GM21576 (cell line): ENCODE measurements around the gene ALG1.

Experiments used
- ATAC-seq: cut with Tn5 transposase; IDR thresholded peaks from one replicate; pipeline ENCODE4 v1.9.1; 2021; ENCODE audit warnings: mild to moderate bottlenecking, moderate library complexity; ENCODE audit not compliant: unreplicated experiment

ALG1 gene, protein sequence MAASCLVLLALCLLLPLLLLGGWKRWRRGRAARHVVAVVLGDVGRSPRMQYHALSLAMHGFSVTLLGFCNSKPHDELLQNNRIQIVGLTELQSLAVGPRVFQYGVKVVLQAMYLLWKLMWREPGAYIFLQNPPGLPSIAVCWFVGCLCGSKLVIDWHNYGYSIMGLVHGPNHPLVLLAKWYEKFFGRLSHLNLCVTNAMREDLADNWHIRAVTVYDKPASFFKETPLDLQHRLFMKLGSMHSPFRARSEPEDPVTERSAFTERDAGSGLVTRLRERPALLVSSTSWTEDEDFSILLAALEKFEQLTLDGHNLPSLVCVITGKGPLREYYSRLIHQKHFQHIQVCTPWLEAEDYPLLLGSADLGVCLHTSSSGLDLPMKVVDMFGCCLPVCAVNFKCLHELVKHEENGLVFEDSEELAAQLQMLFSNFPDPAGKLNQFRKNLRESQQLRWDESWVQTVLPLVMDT

DNA sequence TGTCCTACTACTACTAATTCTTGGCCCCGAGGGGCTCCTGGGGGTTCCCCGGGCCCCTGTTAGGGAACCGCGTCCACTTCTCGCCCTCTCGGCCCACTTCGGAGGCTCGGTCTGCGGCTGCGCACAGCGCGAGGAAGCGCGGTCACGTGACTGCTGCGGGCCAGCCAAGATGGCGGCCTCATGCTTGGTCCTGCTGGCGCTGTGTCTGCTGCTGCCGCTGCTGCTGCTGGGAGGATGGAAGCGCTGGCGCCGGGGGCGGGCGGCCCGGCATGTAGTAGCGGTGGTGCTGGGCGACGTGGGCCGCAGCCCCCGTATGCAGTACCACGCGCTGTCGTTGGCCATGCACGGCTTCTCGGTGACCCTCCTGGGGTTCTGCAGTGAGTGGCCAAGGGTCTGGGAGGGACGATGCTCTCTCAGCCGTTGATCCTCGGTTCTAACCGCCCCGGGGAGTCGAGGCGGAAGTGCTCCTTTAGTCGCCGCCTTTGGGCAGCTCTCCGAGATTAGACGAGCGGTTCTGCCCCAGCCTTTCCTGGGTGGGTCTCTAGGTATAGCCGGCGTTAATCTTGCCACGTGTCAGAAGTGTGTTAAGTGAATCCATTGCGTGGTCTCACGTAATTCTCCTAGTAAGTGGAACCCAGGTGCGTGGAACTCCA, at the start of gene ALG1:
Gene ALG1 (plus strand): TSS at position 163 of the 653 bp plus-strand sequence. CDS start 7 bp downstream, at position 170.
- peak; percentile 73 for ATAC-seq

GRCh38 chr16:5022521-5022920, 49.1 kb upstream of the ALG1 start:
- ATAC-seq, result no peak

DNA sequence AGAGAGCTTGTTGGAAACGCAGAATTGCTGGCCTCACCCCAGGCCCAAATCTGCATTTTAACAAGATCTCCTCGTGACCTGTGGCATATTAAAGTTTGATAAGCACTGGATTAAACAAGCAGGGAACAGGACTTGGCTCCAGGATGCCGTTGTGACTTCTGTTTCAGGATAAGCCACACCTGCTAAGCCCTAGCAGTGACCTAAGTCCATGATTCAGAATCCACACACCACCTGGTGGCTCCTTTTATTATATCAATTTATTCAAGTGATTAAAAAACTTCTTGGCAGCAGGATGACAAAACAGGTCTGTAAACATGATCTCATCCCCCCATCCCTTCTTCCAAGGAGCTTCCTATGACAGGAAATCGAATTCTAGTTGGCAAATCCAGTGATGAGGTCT, 47.0 kb upstream of the ALG1 start:
- ATAC-seq, result no peak

DNA sequence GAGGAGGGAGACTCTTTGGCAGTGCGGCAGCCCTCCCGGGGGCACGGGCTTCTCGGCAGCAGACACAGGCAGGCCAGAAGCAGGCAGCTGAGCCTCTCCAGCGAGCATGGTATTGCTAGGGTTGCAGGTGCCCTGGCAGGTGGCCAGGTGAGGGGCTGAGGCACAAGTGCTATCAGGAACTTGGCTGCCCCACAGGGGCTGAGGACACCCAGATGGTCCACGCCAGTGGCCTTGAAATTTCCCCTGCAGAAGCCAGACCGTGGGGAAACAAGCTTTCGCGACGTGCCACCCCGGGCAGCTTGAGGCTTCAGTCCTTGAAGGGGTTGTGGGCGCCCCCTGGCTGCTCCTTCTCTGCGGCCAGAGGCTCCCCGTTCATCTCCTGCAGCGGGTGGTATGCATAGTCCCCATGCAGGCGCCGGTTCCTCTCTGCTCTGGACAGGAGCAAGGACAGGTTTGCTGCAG, 46.4 kb upstream of the ALG1 start:
- no peak for ATAC-seq

DNA sequence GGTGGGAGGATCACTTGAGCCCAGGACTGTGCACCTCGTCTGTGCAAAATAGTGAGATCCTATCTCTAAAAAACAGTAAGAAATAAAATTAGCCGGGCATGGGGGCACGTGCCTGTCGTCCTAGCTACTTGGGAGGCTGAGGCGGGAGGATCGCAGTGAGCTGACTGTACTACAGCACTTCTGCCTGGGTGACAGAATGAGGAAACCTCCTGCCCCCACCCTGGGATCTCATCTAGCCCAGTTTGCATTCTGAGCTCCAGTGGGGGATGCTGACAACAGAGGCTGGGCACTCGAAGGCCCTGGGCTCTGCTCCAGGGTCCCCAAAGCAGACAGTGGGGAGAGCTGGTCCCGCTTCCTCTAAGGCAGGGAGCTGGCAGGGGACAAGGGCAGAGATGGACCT, 45.0 kb upstream of the ALG1 start:
- ATAC-seq, result no peak

DNA sequence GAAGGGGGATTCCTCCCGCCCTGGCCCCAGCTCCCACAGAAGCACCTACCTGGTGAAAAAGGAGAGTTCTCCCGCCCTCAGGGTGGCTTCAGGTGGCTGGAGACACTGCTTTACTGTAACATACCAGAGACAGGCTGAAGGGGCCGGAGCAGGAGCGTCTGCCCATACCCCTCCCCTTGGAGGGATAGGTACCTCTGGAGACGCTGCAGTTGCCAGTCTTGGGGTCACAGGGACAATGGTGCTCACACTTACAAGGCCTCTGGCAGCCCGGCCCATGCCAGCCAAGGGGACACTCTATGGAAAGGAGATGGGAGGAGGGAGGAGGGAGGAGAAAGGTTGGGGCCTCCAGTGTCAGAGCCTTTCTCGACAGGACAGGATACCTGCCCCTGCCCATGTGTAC, 44.6 kb upstream of the ALG1 start:
- ATAC-seq, result no peak

- ATAC-seq, result no peak
Observed at GRCh38 chr16:5027575-5028235, 43.9 kb upstream of the ALG1 start.

DNA sequence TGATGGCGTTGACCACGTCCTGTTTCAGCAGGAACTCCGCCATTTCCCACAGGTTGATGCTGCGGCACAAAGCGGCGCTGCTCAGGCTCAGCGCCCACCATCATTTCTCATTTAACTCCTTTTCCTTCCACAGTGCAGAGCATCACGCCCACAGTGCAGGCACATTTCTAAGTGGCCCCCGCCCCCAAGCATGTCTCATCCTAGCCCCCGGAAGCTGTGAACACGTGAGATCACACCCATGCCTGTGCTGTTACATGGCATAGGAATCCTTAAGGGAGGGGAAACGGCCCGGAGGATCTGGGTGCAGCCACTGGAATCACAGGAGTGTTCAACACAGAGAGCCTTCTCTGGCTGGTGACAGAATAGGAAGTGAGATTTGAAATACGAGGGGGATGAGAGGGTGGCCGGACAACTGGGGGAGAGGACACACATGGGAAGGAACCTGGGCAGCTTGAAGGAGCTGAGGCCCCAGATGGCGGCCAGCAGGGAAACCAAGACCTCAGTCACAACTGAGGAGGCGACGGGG, 42.6 kb upstream of the ALG1 start:
- no peak for ATAC-seq

- ATAC-seq, result no peak
Observed at GRCh38 chr16:5030251-5030870, 41.3 kb upstream of the ALG1 start.

DNA sequence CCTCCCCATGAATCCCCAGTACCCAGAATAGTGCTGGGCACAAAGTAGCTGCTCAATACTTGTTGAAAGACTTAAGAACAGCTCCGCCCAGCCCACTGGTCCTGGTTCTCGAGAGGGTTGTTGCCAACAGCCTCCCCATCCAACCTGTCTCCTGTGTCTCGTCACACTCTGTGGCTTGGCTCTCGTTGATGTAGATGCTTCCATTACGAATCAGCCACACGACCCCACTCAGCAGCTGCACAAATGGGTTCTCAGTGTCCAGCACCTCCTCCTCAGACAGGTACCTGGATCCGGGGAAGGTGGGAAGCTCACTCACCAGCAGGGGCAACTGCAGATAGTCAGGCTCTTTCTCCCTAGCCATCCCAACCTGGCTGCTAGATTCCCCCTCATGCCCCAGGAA, 40.0 kb upstream of the ALG1 start:
- no peak for ATAC-seq

DNA sequence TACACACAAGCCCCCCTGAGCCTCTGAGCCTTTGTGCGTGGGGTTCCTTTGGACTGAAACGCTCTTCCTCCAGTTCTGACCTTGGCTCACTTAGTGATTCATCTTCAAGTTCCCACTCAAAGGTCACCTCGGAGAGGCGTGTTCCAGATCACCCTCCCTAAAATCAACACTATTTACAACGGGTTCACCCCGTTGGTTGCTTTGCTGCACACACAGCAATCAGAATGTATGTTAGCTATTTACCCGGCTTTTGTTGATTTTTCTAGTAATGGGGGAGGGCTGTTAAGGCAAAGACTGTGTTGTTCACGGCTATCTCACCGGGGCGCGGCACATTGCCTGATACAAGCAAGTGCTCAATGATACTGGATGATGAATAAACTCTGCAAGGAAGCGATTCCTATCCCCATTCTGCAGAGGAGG, 38.9 kb upstream of the ALG1 start:
- no peak for ATAC-seq

GRCh38 chr16:5033256-5034166, 38.1 kb upstream of the ALG1 start, which contains the start of gene NAGPA:
NAGPA (minus strand) TSS chr16:5033935; CDS start chr16:5033914, 21 bp downstream.
- ATAC-seq, result peak; percentile 76

DNA sequence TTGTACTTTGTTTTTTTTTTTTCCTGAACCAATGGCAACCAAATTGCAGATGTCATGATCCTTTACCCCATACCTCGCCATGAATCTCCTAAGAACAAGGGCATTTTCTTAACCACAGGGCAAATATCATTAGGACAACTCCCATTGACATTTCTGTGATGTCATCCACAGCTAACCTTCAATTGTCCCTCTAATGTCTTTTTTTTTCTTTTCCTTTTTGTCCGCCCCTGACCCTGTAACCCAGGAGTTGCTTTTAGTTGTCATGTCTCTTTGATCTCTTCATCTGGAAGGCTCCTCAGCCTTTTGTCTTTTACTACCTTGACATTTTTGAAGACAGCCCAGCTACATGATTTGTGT, 37.5 kb upstream of the ALG1 start:
- ATAC-seq, result no peak

DNA sequence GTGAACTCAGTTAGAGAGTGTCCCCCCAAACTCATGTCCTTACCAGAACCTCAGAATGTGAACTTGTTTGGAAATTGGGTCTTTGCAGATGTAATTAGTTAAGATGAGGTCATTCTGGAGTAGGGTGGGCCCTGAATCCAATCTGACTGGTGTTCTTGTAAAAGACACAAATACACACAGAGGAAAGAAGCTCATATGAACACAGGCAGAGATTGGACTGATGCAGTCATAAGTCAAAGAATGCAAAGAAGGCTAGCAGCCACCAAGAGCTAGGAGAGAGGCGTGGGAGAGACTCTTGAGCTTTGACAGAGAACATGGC, 35.8 kb upstream of the ALG1 start:
- no peak for ATAC-seq

DNA sequence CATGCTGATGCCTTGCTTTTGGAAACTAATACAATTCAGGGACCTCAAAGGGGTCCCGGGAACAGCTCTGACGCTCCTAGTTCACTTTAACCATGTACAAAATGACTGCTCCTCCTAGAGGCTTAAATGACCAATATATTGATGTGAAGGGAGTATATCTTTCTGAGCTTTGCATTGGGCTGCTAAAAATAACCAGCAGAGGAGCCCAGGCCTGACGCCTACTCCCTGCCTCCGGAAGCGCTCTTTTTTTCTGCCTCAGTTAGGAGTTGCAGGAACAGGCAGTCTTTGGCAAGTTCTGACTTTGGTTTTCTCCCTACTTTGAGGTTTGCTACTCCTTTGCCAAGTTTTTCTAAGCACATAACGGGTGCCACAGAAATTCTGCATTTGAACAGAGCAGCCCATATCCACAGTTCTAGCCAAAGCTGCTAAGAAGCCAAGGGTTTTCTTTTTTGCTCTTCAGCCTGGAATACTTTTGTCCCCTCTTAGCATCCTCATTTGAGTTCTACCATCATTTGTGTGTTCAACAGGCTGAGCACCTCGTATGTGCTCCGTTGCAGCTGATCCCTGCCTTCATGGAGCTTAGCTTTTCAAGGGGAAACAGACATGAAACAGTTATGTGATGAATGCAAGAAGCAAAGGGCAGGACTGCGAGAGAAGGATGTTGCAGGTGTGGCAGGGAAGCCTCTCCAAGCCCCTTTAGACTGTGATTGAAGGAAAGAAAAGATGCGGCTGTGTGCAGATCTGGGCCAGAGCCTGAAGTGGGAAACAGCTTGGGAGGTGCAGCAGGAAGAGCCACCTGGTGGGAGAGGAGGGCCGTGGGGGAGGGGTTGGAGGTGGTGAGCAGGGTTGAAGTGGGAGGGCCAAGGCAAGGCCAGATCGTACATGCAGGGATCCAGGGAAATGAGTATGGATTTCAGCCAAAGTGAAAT, 35.2 kb upstream of the ALG1 start:
- ATAC-seq, result no peak

GRCh38 chr16:5040451-5040850, 31.2 kb upstream of the ALG1 start:
- ATAC-seq, result no peak

DNA sequence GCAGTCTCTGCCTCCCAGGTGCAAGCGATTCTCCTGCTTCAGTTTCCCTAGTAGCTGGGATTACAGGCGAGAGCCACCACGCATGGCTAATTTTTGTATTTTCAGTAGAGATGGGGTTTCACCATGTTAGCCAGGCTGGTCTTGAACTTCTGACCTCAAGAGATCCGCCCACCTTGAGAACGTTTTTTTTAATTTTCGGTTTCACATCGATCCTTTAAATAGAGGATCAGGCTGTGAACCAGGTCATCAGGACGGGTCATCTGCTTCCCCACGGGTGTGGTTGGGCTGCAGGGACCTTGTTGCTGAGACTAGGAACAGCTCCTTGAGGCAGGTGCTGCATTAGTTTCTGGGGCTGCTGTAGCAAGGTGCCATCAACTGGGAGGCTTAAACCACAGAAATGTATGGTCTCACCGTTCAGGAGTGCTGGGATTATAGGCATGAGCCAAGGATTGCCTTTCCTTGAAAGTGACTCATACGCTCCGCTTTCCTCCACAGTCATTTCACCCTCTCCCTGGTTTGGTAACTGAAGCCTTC, 30.0 kb upstream of the ALG1 start:
- peak; percentile 55 for ATAC-seq

DNA sequence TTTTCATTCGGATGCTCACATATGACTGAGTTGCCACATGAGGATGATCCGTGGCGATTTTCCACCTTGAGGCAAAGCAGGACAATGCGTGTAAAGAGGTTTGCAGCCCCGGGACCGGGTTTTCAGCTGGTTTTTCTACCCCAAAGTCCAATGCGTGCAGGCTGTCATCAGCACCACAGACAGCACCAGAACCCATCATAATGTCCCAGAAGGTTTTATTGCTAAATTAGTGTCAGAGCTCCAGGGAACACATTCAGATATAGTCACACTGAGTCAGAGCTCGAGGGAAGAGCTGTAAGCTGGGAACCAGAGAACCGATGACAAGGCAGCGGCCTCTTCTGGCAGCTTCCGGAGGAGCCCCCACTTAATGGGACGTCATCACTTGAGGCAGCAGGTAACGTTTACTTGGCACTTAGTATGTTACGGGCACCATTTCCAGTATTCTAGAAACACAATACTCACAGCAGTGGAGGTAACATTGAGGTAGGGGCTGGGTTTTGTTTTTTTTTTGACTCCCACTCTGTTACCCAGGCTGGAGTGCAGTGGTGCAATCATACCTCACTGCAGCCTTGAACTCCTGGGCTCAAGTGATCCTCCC, 29.0 kb upstream of the ALG1 start:
- no peak for ATAC-seq
